HG03097 (cell line): ENCODE data around the gene CCDC66.

Experiments
- ATAC-seq: cut with Tn5 transposase; IDR thresholded peaks from one replicate; pipeline ENCODE4 v1.9.1; 2021; ENCODE audit not compliant: unreplicated experiment, low FRiP score

CCDC66 gene

DNA sequence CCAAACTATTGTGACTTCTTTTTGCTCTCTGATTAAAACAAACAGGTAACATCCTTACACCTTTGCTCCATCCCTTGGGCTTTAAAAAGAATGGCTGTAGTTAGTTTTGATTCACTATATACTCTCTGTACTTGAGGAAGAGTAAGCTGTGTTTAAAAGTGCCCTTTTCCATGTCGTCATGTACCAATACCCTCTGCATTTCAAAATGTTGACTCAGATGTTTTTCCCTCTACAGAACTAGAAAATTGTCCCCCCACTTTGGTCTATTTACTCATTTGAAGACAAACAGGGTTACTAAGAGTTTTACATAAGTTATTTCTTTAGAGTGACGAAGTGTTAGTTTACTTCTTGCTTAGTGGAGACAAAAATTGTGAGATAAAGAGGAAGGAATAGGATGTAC, 63.4 kb downstream of the CCDC66 start:
- no peak for ATAC-seq

DNA sequence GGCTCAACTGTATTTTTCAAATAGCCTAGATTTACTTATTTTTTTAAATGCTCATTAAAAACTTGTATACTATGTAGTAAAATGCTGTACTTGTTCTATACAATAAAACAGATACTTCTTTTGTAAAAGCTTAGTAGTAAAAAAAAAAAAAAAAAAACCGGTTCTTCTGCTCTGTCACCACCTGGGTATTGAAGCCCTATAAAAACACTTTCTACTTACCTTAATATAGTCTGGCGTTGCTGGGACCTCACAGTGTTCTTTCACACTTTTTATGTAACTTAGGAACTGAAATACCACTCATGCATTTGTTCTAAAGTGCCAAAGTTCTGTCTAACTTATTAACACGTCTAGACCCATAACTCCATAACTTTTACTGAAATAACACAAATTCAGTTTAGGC, 64.7 kb downstream of the CCDC66 start:
- no peak for ATAC-seq

DNA sequence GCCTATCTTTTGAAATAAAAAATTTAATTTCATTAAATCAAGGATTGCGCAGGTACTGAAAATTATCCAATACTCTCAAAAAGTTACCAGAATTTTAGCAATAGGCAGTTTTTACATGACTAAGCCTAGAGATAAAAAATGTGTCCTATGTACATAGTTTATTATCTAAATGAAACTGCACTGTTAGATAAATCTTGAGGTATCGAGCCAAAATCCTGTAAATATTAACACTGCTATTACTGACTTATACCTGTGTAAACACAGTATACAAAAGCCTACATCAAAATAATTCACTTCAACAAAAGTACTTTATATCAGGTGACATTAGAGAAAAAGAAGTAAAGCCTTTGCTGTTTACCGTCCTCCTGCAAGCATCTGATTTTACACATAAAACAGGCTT, 65.4 kb downstream of the CCDC66 start:
- ATAC-seq, result no peak

DNA sequence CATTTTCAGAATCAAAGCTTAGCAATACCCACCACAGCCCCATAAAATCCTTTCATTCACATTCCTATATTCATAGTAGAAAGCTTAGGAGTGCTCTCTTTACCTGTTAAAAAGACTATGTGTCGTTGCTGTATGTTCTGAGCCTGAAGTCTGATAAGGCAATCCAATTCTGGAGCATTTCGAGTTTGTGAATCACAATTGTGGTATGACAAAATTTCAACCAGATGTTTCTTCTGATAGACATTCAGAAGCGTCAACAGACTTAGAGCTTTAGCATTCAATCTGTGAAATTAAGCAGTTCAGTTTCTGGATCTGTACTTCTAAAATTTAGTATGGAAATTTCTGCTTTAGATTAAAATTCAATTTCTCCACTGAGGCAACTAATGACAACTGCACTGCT, 67.8 kb downstream of the CCDC66 start:
- ATAC-seq, result no peak

DNA sequence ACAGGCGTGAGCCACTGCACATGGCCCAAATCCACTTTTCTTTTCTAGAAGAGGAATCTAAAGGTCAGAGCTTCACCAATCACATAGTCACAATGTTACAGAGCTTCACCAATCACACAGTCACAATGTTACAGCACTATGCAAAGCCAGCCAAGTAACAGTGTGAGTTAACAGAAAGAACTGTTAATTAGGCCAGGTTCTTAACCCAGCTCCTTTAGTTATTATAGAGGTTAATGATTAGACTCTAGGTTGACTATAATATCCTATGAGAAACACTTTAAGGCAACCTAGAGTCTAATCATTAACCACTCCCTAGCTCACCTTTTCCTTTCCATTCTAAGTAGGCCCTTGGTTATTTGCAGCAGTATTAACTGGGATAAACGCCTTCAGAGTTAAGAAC, 72.1 kb downstream of the CCDC66 start:
- ATAC-seq, result peak; percentile 50

DNA sequence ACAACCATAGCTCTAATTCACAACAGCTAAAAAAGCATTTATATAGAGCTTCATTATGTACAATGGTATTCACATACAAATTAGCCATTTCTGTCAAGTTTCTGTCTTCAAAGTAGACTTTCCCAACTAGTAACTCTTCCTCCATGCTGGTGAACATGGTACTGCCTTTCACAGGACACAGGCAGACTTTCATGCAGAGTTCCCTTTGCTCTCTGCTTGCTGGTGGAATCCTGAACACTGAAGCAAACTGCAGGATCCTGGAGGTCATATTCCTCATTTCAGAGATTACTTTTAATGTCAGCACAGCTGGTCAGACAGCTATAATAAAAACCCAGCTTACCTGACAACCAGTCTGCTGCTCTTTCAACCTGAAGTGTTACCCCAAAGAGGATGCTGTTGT, 72.5 kb downstream of the CCDC66 start:
- ATAC-seq, result no peak

GRCh38 chr3:56630966-56631365, 74.0 kb downstream of the CCDC66 start:
- no peak for ATAC-seq

DNA sequence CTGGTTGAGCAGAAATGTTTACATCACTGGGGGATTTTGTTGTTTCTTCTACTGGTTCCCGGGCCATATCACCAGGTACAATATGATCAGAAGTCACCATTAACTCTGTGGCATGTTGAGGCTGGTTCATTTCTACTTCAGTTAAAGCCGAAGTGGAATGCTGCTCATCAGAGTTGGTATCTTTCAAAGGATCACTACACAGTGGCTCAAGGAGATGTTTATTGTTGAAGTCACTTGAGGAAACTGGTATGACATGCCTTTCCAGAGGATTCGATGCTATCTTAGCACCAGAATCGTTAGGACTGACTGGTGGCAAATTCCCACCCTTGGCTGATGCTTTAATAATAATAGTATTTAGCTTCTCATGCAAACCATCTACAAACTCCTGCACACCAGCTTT, 76.2 kb downstream of the CCDC66 start:
- ATAC-seq, result no peak

GRCh38 chr3:56633602-56634535, 76.9 kb downstream of the CCDC66 start:
- ATAC-seq, result no peak

DNA sequence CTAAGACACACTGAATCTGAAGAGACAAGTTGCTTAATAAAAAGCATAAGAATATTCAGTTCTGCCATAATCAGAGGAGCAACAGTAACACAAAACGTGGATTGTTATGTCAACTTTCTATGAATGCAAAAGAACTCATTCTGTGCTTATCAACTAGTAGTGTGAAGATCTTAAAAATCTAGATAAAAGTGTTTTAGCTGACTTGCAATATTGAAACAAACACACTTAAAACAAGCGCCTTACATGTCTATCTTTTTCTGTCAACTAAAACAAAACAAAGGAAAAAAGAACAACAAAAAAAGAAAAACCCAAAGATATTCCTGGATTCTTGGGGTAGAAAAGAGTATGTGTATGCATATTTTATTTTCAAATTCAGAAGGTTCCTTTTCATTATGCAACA, 88.4 kb downstream of the CCDC66 start:
- no peak for ATAC-seq

GRCh38 chr3:56654460-56654859, 97.5 kb downstream of the CCDC66 start:
- ATAC-seq, result no peak

- ATAC-seq, result no peak
Observed at GRCh38 chr3:56655709-56656108, 98.7 kb downstream of the CCDC66 start.

DNA sequence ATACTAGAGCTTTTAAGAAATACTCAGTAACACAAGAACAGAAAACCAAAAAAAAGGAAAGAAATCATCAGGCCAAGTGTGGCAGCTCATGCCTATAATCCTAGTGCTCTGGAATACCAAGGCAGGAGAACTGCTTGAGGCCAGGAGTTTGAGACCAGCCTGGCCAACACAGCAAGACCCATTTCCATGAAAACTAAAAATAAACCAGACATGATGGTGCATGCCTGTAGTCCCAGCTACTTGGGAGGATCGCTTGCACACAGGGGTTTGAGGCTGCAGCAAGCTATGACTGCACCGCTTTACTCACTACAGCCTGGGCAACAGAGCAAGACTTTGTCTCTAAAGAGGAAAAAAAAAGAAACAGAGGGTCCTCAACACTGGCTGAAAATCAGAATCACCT, 107.8 kb downstream of the CCDC66 start:
- ATAC-seq, result no peak

GRCh38 chr3:56667973-56668579, 111.1 kb downstream of the CCDC66 start:
- no peak for ATAC-seq
